GM21367 (cell line): ENCODE measurements around the gene GSTO1.
A peak's percentile ranks its signal among the peaks of the same experiment; 100 is the strongest.
"Not testable (repeated sequence)": the region's sequence is repeated elsewhere in the genome, so short reads cannot be mapped to it uniquely, and the experiment has no call there.

Source experiments
- ATAC-seq: cut with Tn5 transposase; IDR thresholded peaks from one replicate; pipeline ENCODE4 v1.9.1; 2021; ENCODE audit not compliant: unreplicated experiment

Gene GSTO1

GRCh38 chr10:104254493-104255310, at the start of gene GSTO1:
Gene GSTO1 (plus strand): TSS chr10:104254892. CDS start chr10:104254929, 37 bp downstream.
- peak; percentile 69 for ATAC-seq

- no peak for ATAC-seq
These were observed 46.0 kb upstream of the GSTO1 start for GRCh38 chr10:104208730-104209129.

- no peak for ATAC-seq
These were observed 45.0 kb upstream of the GSTO1 start for GRCh38 chr10:104209575-104210198.

GRCh38 chr10:104216631-104217030, 38.1 kb upstream of the GSTO1 start:
- no peak for ATAC-seq

DNA sequence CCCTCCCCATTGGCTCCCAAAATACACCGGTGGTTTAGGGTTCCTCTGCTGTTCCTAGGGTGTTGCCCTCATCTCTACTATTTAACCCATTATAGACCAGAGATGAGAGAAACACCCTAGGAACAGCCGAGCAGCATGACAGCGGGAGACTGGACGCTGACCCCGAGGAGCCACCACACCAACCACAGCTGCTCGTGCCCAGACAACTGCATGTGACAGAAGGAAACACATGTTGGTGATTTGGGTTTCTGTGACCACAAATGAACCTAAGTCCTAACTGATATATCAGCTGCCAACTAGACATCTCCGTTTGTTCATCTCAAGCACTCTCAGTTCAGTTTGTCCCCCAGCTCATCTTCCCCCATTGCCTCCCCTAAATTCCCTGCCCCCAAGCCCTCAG, 35.9 kb upstream of the GSTO1 start:
- ATAC-seq: no peak

DNA sequence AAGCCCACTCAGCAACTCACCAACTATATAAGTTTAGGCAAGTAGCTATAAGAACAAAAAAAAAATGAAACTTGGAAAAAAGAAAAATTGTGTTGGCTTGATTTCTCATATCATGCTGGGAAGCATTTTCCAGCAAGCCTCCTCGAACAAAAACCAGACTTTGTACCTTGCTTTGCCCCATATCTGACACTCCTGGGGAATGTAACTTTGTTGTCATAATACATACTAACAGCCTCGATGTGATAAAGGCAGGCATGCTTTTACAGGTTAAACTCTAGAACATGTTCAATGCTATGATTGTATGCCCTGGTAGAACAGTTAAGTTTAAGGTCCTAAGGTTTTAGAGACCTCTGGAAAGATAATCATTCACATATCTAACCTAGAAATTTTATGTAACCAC, 34.2 kb upstream of the GSTO1 start:
- no peak for ATAC-seq

- no peak for ATAC-seq
These were observed 31.4 kb upstream of the GSTO1 start for GRCh38 chr10:104223304-104223703.

DNA sequence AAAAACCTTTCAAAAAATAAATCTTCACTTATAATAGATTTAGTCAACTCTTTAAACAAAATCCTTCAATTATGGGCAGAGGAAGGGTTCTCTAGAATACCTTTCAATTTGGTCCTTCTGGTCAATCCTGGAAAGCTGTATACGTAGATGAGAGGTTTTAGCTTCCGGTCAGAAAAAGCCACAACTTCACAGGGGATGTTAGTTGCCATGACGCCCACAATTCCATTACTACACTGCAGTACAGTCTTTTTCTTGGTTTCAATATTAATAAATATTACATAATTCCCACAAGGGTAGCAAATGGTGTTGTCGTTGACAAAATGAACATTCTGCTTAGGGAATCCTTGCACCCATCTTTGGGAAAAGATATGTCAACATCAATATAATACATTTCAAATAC, 24.2 kb upstream of the GSTO1 start:
- ATAC-seq: no peak

DNA sequence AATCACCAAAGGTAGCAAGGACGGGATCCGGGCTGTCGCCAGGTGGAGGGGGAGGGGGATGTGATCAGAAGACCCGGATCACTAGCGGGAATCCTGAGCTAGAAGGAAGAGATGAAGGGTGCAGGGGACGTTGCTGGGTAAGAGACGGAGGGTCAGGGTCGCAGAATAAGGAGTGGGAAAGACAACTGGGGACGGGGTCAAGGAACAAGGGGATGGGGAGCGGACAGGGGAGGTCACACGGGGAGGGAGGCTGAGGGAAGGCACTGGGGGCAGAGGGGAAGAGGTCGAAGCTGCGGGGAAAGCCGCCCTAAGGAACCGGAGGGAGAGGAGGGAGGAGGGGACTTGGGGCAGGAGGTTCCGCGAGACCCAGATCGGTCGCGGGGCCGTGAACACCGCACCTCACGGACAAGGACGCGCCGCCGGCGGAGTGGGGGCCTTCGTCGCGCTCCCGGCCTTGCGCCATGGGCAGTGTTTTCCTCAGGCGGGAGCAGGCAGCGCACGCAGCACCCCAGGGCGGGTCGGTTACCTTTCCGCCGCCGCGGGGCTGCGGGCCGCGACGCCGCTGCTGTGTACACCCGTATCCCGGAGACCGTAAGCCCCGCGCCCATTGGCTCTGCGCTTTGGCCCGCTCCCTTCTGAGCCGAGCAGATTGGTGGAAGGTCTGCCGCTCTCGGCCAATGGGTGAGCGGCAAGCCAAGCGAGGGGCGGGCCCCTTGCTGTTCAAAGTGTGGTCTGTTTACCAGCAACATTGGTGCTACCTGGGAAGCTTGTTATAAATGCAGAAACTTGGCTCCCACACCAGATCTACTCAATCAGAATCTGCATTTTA, 22.7 kb upstream of the GSTO1 start, which contains the start of gene CFAP43:
TSS of gene CFAP43 (minus strand) at position 581 of the 829 bp plus-strand sequence. CDS start at position 463, 118 bp downstream.
- ATAC-seq: peak; percentile 100

DNA sequence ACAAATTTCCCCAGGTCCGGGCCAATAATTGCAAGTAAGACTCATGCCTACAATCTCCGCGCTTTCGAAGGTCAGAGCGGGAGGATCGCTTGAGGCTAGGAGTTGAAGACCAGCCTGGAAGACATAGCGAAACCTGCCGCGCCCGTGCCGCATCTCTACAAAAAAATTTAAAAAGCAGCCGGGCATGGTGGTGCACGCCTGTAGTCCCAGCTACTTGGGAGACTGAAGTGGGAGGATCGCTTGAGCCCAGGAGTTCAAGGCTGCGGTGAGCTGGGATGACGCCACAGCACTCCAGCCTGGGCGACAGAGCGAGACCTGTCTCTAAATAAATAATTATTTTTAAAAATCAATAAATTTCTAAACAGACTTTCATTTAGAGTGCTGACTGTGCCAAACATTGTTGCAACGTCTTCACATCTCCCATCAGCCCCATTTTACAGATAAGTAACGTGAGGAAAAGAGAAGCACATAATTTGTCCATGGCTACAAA, 22.0 kb upstream of the GSTO1 start:
- no peak for ATAC-seq

GRCh38 chr10:104233817-104234216, 20.9 kb upstream of the GSTO1 start:
- ATAC-seq: no peak

DNA sequence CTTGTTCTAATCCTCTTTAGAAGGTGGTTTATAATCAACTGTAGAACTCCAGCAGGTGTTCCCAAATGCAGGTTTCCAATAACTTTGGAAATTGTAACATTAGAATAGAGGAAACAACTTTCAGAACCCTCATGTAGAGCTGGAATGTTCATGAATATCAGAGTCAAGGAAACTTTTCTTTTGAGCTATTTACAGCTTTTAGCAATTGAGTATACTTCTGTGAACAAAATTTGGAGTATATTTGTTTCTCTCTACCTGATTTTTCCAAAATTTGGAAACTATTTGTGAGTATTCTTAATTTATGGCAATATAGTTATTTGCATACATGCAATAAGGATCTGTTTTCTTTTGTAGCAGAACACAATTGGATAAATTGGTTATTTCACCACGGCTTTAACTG, 19.8 kb upstream of the GSTO1 start:
- ATAC-seq: no peak

DNA sequence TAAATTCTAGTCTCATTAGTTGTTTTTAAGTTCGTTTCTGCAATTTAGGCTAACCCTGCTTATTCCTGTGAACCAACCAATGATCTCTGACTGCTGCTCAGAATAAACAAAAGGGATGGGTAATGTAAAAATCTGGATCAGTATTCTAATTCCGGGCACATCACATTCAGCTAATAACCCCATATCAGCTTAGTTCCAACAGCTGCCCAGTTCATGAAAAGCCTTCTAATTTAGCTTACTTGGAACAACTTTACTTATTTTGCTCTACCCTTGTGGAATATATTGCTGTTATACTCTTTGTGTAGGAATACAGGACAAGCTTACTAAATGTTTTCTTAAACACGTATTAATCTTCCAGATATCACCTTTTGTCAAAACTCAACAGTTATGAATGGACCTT, 18.9 kb upstream of the GSTO1 start:
- ATAC-seq: no peak

- no peak for ATAC-seq
These were observed 14.6 kb upstream of the GSTO1 start for GRCh38 chr10:104240078-104240477.

- no peak for ATAC-seq
These were observed 12.1 kb upstream of the GSTO1 start for GRCh38 chr10:104242545-104242944.

- ATAC-seq: not testable (repeated sequence)
These were observed 11.7 kb upstream of the GSTO1 start for GRCh38 chr10:104243009-104243408.

- no peak for ATAC-seq
These were observed 11.2 kb upstream of the GSTO1 start for GRCh38 chr10:104243512-104243911.

DNA sequence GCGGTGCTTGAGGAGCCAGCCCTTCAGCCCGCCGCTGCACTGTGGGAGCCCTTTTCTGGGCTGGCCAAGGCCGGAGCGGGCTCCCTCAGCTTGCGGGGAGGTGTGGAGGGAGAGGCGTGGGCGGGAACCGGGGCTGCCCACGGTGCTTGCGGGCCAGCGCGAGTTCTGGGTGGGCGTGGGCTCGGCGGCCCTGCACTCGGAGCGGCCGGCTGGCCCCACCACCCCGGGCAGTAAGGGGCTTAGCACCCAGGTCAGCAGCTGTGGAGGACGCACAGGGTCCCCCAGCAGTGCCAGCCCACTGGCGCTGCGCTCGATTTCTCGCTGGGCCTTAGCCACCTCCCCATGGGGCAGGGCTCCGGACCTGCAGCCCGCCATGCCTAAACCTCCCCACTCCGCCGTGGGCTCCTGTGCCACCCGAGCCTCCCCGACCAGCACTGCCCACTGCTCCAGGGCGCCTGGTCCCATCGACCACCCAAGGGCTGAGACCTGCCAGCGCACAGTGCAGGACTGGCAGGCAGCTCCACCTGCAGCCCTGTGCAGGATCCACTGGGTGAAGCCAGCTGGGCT, 9.5 kb upstream of the GSTO1 start:
- no peak for ATAC-seq

DNA sequence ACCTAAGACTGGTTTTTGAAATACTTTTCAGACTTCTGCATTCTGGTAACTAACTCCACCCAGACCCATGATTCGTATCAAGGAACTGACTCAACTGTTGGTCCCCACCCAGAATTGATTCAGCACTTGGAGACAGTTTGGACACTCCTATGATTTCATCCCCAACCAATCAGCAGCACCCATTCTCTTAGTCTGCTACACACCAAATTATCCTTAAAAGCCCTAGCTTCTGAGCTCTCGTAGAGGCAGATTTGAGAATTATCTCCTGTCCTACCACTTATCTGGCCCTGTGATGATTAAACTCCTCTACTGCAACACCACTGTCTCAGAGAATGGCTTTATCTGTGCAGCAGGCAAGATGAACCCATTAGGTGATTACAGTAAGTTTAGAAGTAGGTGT, 7.7 kb upstream of the GSTO1 start:
- ATAC-seq: no peak

DNA sequence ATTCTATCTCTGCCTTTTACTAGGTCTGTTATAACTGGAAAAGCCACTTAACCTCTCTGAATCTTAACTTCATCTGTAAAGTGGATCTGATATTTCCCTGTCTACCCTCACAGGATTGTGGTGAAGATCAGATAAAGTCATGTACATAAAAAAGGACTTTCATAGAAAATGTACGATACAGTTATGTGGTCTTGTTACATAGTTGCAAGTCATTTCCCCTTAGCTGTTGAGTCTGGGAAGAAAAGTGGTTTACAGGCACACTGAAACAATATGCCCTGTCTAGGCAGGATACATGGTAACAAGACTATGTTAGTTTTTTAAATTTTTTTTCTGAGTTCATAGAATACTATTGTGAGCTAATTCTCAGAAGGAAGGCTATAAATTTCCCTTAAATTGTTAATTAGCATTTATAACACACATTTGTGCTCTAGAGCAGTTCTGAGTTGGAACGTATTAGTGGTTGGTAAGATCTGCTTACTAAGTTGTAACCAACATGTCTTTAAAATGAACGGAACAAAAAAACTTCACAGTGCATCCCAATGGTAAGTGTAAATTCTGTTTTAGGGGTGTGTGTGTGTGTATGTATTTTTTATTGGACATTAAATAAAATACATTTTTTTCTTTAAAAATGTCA, 7.1 kb upstream of the GSTO1 start:
- no peak for ATAC-seq

- not testable (repeated sequence) for ATAC-seq
These were observed 5.8 kb upstream of the GSTO1 start for GRCh38 chr10:104248931-104249330.
